Prostate gland (tissue), 2 donors: ENCODE measurements around the gene SCLT1.

Experiments
- CTCF ChIP-seq, 4 experiments: fragments of 200-600 bp in 2 of 4; fragments of 450-650 bp in 2 of 4; sonication (generic) in 2 of 4; IDR thresholded peaks; 1 replicate in 3 of 4; 2 replicates in 1 of 4; pipeline ENCODE4 v1.5.1; 2016 to 2019; ENCODE audit warnings: antibody characterized with exemption in 4 of 4, mild to moderate bottlenecking in 2 of 4, moderate library complexity in 2 of 4
- POLR2AphosphoS5 ChIP-seq: sonication (generic); formaldehyde crosslinking; IDR thresholded peaks from one replicate; pipeline ENCODE4 v1.6.1; 2017; ENCODE audit warnings: antibody characterized with exemption

GRCh38 chr4:129138810-129139496, 45.6 kb upstream of the SCLT1 start:
- TF ChIP-seq POLR2AphosphoS5 (no peak), CTCF (IDR thresholded peaks at IDR 0.05) (no peak)
